GM18508 (cell line): ENCODE measurements around the gene GNAO1.

Experiments used
- ATAC-seq: cut with Tn5 transposase; IDR thresholded peaks from one replicate; pipeline ENCODE4 v1.9.1; 2021; ENCODE audit warnings: moderate number of reproducible peaks; ENCODE audit not compliant: insufficient read depth, unreplicated experiment

Gene GNAO1

DNA sequence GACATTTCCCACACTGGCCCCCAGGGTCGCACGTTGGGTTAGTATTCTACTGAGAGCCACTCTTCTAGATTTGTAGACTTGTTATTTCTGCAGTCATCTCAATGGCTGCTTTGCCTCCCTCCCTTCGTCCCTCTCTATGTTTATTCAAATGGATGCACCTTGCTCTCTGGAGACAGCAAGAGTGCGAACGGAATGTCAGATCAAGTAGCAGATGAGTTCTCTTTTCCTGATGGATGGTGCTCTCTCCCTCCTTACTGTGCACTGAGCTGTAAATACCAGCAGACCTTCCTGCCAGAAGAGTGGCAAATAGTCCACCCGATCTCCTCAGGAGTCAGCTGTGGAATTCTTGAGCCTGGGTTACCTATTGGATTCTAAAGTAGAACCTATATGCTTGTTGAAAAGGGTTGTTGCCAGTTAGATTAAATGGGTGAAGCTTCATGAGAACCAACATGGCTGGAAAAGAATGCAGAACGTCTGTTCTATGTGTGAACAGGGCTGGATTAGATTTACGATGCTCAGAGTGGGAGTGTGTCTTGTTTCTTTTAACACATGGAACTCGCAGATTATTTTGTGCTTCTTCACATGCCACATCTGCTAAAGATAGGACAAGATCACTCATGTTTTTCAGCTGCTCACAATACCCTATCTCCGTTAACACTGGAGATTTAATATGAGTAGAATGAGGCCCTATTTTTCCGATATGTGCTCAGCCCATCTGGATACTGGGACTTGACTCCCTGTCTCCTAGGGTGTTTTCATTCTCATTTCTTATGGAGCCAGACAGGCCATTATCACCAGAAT lies 6.1 kb downstream of the GNAO1 start:
- ATAC-seq, result no peak

DNA sequence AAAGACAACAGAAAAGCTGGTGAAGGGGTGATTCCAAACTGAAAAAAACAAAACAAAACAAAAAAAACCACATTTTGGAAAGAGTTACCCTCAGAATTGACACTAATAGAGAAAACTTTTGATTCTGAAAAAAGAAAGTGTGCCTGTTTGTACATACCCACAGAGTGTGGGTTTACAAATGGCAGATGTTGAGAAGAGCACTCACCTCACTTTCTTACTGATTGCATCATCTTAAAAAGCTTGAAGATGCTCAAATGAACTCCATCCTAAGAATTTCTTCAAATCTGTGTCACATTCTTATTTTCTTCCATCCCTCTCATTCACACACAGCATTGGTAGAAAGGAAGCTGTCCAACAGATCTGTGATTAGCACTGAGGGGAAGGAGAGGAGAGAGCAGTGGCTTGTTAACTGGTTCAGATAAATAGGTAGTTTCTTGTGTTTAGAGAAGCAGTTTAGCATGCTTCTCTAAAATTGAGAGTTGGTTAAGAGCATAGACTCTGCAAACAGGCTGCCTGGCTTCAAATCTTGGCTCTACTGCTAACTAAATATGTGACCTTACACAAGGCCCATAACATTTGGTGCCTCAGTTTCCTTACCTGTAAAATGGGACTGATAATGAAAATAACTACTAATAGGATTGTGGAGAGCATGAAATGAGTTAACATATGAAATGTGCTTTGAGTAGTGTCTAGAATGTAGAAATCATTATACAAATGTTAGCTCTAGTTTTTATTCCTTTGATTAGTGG lies 6.9 kb downstream of the GNAO1 start:
- no peak for ATAC-seq

DNA sequence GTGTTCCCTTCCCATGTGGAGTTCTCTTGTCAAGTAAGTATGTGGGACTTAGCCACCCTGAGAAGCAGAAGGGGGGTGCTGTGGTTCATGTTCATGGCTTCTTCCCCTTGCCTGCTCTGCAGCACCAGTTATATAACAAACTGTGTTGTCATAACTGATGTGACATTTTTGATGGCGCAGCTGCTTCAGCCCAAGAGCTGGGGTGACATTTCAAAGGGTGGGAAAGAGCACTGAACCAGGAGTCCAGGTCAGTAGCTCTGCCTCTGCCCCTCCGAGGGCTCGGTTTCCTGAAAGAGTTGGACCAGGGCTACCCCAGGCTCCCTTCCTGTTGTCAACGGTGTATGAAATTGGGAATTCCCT lies 7.4 kb downstream of the GNAO1 start:
- ATAC-seq, result no peak

DNA sequence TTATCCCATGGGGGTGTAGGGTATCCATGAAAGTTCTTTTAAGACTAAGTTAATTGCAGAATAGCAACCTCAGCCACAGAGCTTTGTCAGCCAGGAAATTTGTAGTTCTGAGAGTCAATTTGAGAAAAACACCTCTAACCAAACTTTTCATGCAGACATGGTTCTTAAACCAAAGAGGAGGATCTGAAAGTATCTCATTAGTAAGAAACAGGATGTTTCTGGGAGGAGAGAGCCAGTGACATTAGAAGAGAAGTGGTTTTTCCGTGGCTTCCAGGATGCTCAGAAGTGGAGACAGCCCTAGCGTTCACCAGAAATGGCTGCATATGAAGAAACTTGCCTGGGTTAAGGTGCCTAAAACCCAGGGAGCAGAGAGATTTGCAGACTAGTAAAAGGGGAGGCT lies 7.9 kb downstream of the GNAO1 start:
- peak; percentile 44 for ATAC-seq

DNA sequence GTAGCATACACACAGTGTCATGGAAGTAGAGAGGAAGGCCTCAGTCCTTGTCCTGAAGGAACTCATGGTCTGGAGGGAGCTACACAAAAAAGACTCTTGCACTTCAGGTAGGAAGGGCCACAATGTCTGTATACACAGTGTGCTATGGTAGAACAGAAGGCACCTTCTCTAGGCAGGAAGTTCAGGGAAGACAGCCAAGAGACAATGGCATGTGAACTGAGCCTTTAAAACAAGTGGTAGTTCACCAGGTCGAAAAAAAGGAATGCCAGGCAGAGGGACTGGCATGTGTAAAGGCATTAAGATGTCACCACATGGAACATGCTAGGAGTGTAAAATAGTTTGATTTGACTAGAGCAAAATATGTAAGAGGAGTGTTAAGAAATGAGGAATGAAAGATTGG lies 9.7 kb downstream of the GNAO1 start:
- ATAC-seq, result no peak

DNA sequence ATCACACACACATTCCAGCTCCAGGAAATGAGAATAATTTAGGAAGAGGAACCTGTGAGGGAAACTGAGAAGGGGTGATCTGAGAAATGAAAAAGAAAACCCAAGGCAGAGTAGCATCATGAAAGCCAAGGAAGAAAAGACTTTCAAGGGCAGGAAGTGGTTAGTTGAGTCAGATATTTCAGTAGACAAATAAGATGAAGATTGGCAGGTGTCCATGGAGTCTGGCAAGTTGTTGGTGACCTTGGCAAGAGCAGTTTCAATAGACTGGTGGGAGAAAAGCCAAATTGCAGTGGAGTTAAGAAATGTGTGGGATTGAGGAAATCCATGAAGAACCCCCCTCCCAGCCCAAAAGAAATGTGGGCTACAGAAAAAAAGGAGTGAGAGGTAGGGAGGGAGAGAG lies 10.7 kb downstream of the GNAO1 start:
- no peak for ATAC-seq

DNA sequence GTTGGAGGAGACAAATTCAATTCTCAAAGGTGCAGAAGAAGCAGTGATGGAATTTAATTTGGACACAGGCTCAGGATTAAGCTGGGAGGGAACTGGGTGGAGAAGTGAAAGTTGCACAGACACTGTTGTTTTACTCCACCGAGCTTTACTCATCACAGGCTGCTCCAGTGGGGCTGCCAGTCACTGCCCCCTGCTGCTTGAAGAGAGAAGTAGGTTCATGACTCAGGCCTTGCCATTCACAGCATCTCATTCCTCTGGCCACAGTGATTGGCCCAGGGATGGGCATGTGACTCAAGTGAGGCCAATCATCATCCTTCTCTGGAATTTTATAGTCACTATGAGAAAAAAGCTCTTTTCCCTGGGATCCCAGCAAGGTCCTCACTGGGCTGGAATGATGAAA lies 11.8 kb downstream of the GNAO1 start:
- ATAC-seq, result no peak

DNA sequence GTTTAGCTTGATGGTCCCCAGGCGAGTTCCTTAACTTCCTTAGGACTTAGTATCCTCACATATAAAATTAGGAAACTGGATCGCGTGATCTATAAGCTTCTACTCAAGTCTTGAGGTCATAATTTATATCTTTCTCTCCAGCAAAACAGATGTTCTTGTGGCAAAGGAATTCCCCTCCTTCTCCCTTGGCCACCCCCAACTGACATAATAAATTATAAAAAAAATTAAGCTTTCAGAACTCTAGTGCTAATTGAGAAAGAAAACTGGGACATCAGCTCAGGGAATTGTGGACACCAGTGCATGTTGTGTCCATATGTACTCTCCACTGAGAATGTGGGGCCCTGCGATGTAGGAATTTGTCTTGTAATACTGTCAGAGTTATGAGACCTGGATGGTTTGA lies 13.5 kb downstream of the GNAO1 start:
- ATAC-seq, result no peak

DNA sequence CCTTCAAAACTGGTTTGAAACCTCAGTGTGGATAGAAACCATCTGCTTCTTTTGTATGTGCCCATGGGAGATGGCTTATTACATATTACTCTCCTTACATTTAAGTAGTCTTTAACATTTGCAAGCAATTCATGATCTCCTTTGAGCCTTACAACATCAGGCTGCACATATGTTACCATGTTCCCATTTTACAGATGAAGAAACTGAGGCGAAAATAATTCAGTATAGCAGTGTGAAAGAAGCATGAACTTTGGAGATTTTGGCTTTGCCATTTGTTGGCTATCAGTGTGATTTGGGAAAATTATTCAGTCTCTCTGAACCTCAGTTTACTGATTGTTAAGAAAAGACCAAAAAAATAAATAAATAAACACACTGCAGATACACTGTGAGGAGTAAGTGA lies 15.7 kb downstream of the GNAO1 start:
- no peak for ATAC-seq

DNA sequence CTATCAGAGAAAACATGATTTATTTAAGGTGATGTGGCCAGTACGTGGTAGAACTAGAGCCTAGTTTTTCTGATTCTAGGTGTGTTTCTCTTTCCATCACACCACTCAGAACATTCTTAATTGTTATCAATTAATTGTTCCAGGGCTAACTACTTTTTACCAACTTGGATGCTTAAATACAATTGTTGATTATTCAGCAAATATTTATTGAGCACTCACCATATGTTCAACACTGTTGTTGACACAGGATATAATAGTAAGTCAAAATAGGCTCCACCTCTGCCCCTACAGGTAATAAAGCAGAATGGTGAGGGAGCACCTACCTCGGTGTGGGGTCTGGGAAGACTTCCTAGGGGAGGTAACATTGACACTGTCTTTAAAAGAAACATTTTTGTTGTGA lies 16.1 kb downstream of the GNAO1 start:
- ATAC-seq, result no peak

DNA sequence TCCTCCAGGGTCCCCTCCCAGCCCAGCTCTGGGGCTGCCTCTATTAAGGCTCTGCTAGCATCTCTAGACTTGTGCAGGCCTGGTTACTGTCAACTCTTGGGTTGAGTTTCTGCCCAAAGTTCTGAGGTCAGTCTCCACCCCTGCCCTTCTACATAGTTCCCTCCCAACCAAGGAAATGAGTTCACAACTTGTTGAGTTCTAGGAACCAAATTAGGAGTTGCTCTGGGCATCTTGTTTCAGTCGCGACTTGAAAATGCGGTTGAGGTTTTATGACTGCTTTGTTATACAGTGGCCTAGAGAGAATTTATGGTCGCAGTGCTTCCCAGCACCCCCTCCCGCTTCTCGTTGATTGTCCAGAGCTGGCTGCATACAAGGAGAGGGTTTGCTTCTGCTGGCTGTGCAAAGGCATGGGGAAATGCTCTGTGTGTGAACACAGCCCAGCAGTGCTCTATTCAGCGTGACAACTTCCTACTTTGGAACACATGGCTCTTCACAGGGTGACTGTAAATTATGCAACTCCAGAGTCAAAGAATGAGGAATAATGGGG lies 20.2 kb downstream of the GNAO1 start:
- no peak for ATAC-seq

DNA sequence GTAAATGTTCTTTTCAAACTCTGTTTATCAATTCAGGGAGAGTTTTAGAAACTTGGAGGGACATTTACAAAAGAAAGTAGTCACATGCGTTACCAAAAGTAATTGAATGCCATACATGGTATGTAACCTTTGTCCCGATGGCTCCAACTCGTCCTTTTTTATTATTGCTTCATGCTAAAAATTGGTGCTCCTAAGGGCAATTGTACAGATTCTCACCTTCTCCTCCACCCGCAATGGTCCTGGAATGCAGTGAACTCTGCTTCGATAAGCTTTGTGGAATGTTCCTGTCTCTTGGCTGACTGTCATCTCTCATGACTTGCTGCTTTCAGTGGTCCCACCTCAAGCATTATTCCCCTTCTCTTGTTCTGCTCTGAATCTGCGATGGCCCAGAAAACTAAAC lies 20.9 kb downstream of the GNAO1 start:
- ATAC-seq, result no peak

DNA sequence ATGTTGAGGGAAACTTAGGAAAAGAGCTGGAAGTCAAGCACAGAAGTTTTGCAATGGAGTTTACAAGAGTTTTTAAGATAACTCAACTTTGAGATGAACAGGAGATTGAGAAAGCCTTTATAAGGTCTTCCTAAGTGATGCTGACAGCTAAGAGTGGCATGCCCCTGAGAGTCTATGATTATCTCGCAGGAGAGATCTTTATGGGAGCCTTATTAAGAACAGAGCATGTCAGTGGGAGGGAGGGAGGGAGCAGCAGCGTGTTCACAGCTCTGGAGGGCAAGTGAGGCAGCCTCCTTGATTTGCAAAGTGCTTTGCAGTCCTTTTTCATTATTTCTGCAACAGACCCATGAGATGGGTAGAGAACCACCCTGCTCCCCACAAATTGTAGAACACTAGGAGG lies 30.7 kb downstream of the GNAO1 start:
- ATAC-seq, result no peak

DNA sequence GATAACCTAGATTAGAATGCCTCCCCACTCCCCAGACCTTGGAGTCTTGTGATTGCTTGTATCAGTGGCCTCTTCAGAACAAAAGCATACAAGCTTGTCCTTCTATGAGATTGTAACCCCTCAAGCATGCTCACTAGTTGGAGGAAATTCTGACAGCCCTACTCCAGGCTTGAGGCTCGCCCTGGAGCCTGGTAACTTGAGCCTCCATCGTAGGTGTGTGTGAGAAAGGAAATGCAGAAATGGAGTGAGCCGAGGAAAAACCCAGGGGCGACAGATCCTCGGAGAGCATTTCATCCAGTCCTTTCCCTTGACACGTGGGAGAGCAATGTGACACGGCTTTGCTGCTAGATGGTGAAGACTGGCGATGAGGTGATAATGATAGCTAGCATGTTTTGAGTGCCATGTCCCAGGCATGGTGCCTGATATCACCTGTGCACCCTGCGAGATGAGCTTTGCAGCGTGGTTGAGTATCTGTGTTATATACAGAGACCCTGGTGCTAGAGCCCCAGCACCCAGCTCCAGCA lies 31.2 kb downstream of the GNAO1 start:
- ATAC-seq, result no peak

DNA sequence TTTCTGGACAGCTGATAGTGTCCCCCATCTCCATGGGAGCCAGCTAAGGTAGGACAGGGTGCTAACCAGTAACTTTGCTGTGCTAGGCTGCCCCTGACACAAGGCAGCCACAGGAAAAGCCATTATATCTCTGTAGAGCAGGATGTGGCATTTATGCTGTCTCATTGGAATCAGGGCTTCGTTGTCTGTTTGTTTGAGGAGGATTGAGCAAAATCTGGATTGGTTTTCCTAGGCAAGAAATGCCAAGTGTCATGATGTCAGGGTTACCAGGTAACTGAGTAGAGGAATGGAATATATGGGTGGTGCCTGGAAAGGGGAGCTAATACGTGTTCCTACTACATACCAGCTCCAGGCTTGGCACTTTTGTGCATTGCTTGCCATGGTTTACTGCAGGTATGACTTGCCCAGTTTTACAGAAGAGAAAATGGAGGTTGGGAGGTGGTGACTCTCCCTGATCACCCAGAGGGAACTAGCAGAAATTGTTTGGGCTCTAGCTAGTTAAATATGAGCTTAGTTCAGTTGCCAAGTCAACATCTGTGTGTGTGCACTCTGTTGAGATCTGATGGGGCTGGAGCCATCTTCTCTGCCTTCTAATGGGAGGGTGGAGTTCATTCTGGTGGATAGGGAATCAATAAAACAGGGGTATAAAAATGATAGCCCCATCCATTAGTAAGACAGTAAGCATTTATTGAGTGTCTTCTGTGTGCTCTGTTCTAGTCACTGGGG lies 33.9 kb downstream of the GNAO1 start:
- no peak for ATAC-seq

DNA sequence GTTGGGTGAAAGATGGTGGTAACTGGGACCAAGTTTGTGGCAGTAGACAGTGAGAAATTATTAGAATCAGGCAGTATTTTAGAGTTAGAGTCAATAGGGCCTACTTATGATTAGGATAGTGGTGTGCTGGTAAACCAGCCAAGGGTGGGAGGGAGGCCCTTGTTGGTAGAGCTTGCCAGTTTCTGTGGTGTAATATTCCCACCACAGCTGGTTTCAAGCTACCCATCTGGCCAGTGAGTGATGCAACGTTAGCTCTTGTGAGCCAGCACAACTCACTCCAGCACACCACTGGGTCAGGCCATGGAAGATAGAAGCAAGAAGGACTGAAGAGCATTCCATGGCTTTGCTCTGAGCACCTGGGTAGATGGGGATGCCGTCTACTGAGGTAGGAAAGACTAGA lies 34.9 kb downstream of the GNAO1 start:
- no peak for ATAC-seq

DNA sequence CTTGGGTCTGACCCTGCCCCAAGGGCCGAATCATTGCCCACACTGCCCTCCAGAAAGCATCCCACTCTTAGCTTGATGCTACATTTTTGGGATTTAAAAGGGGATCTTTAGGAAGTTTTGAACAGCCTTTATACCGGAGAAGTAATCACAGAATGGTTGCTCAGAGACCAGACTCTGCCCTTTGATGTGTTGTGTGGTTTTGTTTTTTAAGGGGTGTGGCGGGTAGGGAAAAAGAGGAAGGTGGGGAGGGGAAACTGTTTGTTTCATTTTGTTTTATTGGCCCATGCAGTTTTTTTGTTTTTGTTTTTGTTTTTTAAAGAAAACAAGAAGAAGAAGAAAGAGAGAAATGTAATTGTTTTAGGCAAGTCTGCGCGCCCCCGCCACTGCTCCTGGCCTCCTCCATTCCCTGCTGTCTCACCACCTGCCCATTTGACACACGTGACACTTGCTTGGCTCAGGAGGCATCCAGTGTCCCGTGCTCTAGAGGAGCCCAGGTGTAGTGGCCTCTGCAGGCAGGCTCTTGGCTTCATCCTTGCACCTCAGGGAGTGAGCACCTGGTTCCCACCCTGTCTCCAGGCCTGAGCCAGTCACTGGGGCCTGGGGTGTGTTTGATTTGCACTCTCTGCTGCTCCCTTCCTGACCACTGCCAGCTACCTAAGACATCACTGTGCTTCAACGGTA lies 35.7 kb downstream of the GNAO1 start:
- ATAC-seq, result no peak

DNA sequence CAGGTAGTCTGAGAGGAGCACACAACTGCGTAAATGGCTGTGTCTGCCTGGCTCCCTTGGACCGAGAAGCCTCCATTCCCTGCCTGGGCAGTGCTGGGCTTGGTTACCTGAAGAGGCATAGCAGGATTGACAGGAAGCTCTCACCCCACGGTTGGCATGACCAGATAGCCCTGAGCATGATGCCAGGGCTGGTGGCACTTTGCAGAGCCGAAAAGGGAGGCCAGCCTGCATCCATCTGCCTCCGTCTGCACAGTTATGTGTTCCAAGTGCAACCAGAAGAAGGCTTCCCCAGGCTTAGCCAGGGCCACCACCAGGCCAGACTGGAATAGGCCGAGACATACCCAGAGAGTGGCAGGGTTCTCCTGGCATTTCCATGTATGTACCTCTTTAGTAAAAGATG lies 36.6 kb downstream of the GNAO1 start:
- ATAC-seq, result no peak

DNA sequence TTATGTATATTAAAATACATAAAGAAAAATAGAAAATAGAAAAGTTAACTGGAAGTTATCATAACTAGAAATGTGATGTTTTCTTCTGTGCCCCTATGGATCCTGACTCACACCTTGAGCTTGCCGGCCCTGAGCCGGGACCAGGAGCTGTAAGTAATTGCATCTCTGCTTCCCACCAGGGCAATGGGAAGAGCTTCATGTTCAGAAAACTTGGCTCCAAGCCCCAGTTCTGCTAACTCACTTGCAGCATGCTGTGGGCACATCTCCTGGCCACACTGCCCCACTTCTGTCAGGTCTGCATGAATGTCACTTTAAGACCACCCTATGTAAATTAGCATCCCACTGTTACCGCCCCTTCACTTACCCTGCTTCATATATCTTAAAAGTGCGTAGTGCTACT lies 37.2 kb downstream of the GNAO1 start:
- ATAC-seq, result no peak

DNA sequence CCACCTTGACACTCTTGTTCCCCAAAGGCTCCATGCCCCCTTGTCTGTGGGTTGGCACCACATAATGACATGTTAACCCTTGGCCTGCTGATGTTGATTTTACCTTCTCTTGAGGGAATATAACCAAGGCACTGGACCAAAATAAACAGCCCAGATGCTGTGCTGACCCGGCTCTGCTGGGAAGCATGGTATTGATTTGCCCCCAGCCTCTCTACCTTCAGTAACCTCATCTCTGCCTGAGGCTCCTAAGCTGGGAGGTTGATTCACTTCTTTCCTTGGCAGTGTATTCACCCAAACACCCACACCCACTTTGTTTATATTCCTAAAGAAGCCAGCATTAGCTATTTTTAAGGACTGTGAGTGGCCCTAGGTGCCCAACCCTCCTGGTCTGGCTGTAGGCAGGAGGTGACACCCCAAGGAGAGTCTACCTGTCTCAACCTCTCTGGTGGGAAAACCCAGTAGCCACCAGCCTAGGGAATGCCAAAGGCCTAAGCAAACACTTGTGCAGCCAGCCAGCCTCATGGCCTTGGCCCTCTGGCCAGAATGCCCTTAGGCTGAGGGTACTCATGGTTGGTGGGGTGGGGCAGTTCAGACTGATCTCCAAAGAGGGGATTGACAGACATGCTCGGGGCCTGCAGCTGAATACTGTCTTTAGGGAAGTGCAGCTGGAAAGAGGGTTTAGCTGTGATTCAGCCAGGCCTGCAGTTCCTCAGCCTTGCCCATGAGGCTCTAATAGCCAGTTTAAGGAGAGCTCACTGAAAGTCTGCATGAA lies 42.7 kb downstream of the GNAO1 start:
- ATAC-seq, result no peak
